GM19455 (cell line): Measurements from ENCODE around the gene MPRIP.
"Not testable (repeated sequence)": the region's sequence is repeated elsewhere in the genome, so short reads cannot be mapped to it uniquely, and the experiment has no call there.

Experiments used
- ATAC-seq: cut with Tn5 transposase; IDR thresholded peaks from one replicate; pipeline ENCODE4 v1.9.1; 2021; ENCODE audit not compliant: unreplicated experiment

Gene MPRIP

DNA sequence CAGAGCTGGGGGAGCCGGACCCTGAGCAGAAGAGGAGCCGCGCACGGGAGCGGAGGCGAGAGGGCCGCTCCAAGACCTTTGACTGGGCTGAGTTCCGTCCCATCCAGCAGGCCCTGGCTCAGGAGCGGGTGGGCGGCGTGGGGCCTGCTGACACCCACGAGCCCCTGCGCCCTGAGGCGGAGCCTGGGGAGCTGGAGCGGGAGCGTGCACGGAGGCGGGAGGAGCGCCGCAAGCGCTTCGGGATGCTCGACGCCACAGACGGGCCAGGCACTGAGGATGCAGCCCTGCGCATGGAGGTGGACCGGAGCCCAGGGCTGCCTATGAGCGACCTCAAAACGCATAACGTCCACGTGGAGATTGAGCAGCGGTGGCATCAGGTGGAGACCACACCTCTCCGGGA, 116.2 kb downstream of the MPRIP start:
- ATAC-seq, result not testable (repeated sequence)

DNA sequence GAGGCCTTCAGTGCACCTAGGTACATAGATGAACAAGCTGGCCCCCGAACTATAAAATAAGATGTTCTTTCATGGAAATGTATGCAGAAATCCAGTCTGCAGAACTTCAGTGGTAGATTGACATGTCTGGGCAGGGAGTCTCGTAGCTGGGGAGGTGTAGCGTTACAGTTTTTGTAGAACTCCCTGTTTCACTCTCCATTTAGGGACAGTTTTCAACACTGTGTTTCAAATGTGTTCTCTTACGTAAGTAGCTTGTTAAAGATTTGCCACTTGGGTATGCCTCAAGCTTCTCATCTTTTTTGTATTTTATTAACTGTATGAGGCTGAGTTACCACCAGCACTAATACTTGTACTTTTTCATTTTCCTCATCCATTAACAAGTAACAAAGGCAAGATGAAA, 117.3 kb downstream of the MPRIP start:
- ATAC-seq, result no peak

DNA sequence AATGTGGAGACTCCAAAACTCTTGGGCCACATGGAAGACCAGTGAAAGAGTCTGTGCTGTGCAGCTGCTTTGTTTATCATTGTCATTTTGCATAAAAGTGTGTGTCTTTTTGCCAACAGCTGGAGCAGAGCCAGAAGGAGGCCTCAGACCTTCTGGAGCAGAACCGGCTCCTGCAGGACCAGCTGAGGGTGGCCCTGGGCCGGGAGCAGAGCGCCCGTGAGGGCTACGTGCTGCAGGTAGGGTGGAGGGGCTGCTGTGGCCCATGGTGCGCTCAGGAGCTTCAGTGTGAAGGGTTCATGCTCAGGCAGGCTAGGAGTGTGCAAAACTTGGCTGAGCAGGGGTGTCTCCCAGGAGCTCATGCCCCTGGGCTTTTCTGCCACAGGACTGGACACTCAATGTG, 118.9 kb downstream of the MPRIP start:
- ATAC-seq, result no peak

DNA sequence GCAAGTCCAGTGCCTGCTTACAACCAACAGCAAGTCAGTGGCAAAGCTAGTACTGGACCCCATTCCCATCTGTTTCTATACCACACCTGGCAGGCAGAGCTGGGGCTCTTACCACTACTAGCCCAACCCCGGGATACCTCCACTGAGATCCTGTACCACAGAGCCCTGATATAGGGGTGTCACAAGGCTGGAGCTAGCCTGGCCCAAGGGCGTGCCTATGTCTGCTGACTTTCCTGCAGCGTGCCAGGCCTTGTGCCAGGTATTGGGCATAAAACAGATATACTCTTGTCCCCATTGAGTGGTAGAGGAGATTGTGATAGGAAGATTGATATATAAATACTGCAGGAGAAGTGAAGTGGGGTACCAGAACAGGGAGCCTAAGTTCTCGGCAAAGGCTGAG, 119.5 kb downstream of the MPRIP start:
- no peak for ATAC-seq

DNA sequence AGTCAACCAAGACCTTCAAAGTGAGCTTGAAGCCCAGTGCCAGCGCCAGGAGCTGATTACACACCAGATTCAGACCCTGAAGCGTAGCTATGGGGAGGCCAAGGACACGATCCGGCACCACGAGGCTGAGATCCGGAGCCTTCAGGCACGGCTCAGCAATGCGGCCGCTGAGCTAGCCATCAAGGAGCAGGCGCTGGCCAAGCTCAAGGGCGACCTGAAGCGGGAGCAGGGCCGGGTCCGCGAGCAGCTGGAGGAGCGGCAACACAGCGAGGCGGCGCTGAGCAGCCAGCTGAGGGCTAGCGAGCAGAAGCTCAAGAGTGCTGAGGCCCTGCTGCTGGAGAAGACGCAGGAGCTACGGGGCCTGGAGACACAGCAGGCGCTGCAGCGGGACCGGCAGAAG, 121.9 kb downstream of the MPRIP start:
- ATAC-seq, result no peak

DNA sequence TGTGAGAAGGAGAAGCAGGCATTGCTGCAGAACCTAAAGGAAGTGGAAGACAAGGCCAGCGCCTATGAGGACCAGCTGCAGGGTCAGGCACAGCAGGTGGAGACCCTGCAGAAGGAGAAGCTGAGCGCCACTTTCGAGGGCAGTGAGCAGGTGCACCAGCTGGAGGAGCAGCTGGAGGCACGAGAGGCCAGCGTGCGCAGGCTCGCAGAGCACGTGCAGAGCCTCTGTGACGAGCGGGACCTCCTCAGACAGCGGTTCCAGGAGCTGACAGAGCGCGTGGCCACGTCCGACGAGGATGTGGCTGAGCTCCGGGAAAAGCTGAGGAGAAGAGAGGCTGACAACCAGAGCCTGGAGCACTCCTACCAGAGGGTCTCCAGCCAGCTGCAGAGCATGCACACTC, 122.4 kb downstream of the MPRIP start:
- ATAC-seq, result no peak

DNA sequence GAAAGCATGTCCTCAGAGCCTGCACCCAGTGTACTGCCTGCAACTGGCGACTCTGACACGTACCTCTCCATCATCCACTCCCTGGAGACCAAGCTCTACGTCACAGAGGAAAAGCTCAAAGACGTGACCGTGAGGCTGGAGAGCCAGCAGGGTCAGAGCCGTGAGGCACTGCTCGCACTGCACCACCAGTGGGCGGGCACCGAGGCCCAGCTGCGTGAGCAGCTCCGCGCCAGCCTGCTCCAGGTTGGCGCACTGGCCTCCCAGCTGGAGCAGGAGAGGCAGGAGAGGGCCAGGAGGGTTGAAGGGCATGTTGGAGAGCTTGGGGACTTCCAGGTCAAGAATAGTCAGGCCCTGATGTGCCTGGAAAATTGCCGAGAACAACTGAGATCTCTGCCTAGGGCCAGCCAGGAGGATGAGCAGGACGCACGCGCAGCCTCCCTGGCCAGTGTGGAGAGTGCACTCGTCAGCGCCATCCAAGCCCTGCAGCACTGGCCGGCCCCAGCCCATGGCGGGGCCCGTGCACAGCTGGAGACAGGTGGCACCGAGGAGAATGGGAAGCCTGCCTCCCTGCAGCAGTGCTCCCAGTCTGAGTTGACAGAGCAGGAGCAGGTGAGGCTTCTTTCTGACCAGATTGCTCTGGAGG, 123.5 kb downstream of the MPRIP start:
- ATAC-seq, result no peak

DNA sequence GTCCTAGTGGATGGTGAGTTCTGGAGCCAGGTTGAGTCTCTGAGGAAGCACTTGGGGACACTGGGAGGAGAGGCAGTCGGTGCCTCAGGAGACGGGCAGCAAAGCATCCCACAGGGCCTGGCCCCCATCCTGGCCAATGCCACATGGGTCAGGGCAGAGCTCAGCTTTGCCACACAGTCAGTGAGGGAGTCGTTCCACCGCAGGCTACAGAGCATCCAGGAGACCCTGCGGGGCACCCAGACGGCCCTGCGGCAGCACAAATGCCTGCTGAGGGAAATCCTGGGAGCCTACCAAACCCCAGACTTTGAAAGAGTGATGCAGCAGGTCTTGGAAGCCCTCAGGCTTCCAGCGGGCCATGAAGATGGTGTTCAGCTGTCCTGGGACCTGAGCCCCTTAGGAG, 124.2 kb downstream of the MPRIP start:
- no peak for ATAC-seq

DNA sequence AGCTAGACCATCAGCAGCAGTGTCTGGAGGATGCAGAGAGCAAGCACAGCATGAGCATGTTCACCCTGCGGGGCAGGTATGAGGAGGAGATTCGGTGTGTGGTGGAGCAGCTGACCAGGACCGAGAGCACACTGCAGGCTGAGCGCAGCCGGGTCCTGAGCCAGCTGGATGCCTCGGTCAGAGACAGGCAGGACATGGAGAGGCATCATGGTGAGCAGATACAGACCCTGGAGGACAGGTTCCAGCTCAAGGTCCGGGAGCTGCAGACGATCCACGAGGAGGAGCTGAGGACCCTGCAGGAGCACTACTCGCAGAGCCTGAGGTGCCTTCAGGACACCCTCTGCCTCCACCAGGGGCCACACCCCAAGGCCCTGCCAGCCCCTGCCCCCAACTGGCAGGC, 125.1 kb downstream of the MPRIP start:
- no peak for ATAC-seq

DNA sequence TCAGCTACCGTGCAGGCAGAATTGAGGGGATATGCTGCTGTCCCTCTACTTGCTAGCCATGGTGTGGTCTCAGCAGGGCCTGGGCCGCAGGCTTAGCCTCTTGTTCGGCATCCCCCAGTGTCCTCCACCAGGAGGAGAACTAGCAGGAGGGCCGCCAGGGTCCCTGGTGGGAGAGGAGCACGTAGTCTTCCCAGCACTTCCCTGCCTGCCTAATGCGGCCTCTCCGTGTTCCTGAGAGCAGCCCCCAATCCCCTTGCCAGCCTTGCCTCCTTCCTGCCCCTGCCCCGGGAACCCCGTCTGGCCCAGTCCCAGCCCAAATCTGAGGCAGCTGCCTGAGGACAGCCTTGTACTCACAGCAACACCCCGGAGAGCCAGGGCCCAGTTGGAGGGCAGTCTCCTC, 125.7 kb downstream of the MPRIP start:
- no peak for ATAC-seq

DNA sequence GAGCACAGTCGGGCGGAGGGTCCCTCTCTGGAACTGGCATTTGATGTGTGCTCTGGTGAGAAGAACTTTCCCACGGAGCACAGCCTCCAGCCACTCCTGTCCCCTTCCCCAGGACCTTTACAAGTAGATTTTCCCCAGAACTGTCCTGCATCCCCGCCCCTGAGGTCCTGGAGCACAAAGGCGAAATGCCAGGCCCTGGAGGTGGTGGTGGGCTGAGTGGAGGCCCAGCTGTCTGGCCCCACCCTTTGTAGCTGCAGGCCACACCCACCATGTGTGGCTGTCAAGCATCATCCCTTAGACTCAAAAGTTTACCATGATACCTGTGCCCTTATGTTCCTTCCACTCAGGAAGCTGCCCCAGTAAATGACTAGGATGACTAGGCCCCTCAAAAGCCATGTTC, 126.1 kb downstream of the MPRIP start:
- no peak for ATAC-seq

DNA sequence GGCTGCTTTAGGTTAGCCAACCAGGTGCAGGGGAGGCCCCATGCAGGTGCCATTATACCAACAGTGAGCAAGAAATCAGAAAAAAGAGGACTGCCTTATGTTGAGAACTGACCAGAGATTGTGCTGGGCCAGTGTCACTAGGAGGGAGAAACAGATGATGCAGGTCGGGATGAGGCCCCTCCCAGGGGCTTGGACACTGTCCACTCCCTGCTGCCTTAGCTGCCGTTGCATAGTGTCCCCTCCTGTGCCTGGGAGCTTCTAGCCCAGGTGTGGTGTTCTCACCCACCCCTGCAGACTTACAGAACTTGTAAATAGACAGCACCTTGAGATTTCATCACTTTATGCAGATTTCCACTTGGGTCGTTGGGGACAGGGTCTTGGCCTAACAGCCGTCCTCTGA, 127.1 kb downstream of the MPRIP start:
- ATAC-seq, result no peak

DNA sequence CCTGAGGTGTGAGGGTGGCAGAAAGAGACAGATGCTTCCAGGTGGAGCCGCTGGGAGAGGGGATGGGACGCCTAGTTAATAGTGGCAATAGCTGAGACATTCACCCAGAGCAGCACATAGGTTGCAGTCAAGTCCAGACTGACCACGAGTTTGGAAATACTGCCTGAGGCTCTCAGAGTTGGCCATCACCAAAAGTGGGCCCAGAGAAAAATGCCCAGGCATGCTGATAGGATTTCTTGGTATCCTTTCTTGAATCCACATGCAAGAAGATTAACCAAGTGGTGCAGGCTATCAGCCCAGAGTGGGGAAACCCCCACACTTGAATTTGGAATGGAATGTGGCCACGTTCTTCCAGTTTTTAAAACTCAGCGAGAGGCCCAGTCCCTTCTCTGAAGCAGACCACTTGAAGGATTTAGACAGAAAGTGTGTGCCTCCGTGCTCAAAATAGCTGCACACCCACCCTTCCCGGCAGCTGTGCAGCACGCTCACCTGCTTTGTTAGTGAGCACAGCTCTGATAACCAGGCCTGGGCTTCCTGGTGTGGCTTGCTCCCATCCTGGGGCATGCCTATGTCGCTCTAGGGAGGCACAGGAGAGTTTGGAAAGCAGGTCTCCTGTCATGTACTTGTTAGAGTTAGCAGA, 128.2 kb downstream of the MPRIP start:
- ATAC-seq, result no peak

DNA sequence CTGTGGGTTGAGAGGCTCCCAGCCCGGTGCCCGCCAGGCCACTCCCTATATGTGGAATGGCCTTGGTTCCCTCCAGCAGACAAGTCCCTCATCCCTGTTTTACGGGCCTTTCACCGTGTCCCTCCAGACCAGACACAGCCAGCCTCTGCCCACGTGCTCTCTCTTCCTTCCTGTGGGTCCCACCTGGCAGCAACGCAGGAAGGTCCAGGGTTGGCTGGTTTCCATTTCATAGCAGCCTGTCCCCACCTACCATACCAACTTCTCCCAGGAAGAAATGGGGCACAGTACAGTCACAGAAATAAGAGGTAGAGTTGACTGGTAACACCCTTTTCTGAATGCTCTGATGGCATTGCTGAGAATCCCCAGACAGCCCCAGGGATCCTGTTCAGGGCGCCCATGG, 128.9 kb downstream of the MPRIP start:
- ATAC-seq, result no peak

DNA sequence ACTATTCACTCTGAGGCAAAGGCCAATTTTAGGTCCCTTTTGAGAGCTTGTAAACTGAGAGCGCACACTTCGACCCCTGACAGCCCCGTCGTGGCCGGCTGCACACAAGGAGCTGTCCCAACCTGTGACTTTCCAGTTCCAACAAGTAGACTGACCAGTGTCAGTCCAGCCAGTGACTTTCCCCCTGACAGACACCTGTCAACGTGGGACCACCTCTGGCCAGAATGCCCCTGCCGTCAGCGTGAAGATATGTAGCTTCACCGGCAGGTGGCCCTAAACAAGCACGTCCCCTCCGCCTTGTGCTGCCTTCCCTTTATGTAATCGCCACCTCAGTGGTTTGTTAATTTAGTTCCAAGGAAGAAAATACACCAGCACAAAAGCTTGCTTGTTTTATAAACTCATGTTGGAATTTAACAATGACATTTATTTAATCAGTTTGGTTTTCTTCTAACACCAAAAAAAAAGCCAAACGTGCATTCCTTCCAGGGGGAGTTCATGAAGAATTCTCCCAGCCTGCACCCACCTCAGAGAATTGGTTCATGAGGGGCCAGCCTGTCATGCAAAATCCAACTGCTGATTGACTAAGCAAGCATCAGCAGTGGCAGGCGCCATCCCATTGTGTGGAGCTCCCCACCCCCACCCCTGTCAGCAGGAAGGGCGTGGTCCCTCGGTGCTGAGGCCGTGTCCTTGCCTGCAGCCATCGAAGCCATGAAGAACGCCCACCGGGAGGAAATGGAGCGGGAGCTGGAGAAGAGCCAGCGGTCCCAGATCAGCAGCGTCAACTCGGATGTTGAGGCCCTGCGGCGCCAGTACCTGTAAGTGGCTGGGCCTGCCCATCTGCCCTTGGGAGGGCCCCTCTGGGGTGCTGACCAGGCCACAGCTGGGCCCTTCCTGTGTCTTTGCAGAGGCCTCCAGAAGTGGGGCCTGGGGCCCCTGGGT, 130.0 kb downstream of the MPRIP start:
- no peak for ATAC-seq

DNA sequence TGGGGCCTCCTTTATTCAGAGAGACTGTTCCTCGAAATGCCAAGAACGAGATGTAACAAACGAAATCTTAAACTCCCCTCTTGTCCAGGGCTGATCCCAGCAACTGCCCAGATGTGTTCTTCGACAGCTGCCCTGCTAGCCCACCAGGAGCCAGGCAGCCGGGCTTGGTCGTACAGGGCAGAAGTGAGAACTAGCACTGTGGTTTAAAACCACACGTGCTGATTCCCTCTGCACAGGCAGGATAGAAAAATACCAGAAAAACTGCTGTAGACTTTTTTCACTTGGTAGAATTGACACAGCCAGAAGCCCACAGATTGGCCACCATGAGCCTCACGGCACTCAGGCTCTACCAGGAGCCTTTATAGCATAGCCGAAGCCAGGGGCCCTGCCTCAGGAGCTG, 130.7 kb downstream of the MPRIP start:
- ATAC-seq, result no peak

DNA sequence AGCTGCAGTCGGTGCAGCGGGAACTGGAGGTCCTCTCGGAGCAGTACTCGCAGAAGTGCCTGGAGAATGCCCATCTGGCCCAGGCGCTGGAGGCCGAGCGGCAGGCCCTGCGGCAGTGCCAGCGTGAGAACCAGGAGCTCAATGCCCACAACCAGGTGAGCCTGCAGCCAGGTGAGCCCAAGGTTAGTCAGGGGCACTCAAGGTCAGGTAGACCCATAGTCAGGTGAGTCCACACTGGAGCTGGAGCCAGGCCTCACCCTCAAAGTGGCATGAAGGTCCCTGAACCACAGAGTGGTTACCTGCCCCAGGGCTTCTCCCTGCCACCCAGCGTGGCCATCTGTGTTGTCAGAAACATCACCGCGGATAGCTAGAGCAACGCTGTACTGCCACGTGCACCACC, 131.7 kb downstream of the MPRIP start:
- no peak for ATAC-seq

DNA sequence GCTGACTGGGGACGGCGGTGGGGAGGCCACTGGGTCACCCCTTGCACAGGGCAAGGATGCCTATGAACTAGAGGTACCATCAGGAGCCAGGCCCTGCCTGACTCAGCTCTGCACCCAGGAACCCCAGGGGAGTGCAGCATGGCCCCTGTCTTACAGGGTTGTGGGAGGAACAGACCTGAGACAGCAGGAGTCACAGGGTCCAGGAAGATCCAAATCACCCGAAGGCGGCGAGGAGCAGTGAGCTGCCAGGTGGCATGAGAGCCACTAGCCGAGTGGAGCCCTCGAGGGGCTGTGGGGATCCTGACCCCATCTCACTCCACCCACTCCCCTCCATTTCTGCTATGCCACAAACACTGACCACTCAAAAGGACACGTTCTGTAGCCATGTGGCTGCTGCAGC, 133.1 kb downstream of the MPRIP start:
- ATAC-seq, result no peak

DNA sequence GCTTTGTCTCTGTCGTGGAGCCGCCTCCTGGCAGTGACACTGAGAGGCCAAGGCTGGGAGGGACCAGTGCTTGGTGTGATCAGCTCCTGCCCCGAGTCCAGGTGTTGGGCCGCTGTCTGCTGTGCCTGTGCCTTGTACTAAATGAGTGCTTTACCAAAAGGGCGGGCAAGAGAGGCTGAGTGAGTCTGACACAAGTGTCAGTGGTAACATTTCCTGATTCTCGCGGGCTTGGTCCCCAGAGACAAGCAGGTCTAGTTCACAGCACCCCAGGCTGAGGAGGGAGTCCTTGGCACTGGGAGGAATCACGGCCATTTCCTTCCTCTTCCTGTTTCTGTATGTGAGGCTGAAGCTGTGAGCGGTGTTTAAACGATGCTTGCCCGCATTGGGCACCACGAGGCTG, 133.7 kb downstream of the MPRIP start:
- no peak for ATAC-seq

DNA sequence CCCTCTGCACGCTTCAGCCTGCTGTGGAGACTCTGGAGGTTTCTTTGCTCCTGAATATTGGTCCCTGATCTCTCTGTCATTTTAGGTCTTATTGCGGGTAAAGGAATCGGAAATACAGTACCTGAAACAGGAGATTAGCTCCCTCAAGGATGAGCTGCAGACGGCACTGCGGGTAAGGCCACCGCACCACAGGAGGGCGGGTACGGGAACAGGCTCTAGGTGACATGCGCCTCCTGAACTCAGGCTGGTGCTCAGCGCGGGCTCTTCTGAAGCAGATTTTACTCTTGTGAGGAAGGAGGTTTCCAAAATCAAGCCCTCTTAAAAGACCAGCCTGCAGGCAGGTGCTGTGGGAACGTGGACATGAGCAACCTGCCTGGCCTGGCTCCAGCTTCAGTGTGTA, 134.1 kb downstream of the MPRIP start:
- ATAC-seq, result no peak

DNA sequence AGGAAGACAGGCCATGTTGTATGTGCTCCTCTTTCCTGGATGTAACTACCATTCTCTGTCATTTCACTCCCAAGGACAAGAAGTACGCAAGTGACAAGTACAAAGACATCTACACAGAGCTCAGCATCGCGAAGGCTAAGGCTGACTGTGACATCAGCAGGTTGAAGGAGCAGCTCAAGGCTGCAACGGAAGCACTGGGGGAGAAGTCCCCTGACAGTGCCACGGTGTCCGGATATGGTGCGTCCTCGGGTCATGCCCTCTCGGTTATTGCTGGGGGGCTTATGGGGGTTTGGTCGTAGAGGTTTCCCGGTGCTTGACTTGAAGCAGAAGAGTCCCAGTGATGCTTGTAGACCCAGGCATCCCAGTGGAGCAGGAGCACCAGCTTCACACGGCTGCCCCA, 134.9 kb downstream of the MPRIP start:
- no peak for ATAC-seq

DNA sequence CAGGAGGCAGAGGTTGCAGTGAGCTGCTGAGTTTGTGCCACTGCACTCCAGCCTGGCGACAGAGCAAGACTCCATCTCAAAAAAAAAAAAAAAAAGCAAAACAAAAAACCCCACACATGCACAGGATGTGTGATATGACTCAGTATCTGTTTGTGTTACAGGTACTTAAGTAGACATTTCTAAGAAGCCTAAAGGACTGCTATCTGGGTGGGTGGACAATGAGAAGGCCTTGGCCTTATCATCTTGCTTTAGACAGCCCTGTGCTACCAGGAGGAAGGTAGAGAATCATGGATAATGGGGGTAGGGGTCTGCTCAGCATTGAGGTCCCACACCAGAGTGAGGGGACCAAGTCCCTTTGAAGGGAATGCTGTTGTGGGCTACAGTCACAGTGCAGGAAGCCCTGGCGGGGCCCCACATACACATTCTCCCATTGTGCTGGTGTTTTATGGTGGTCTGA, 137.1 kb downstream of the MPRIP start:
- peak; percentile 54 for ATAC-seq
